HepG2 (cell line): ENCODE results near the gene LSM10. TPM values are rescaled to one million over a fixed set of nuclear protein-coding genes. Genes with fewer than 3 reads are reported as not detected.

Experiments used
- FOXM1 ChIP-seq: sonication (generic); formaldehyde crosslinking; IDR thresholded peaks from 2 replicates; pipeline ENCODE4 v1.5.0; 2020; ENCODE audit warnings: missing genetic modification reagents
- MIXL1 ChIP-seq: IDR thresholded peaks from 2 replicates; pipeline ENCODE4 v1.6.1; 2016
- NCOA5 ChIP-seq: sonication (generic); formaldehyde crosslinking; IDR thresholded peaks from 2 replicates; pipeline ENCODE4 v1.4.0; 2020; ENCODE audit warnings: missing genetic modification reagents
- PHB2 ChIP-seq: fragments of 450-650 bp; IDR thresholded peaks from 2 replicates; pipeline ENCODE4 v1.6.1; 2018; ENCODE audit not compliant: partially characterized antibody
- PLRG1 ChIP-seq: fragments of 450-650 bp; conservative IDR thresholded peaks from 2 replicates; pipeline ENCODE4 v1.6.1; 2016
- RXRB ChIP-seq: IDR thresholded peaks from 2 replicates; pipeline ENCODE4 v1.6.1; 2016; ENCODE audit warnings: borderline replicate concordance, missing genetic modification reagents, missing compliant biosample characterization
- SNAPC4 ChIP-seq: sonication (generic); formaldehyde crosslinking; IDR thresholded peaks from 2 replicates; pipeline ENCODE4 v1.4.0; 2020; ENCODE audit warnings: mild to moderate bottlenecking, missing genetic modification reagents
- TP53 ChIP-seq: sonication (generic); formaldehyde crosslinking; conservative IDR thresholded peaks from 2 replicates; pipeline ENCODE4 v1.4.0; 2020; ENCODE audit warnings: missing genetic modification reagents
- ZBTB14 ChIP-seq: sonication (generic); formaldehyde crosslinking; IDR thresholded peaks from 2 replicates; pipeline ENCODE4 v1.4.0; 2020; ENCODE audit warnings: missing genetic modification reagents
- ZBTB21 ChIP-seq: sonication (generic); formaldehyde crosslinking; IDR thresholded peaks from 2 replicates; pipeline ENCODE4 v1.4.0; 2020; ENCODE audit warnings: missing genetic modification reagents
- ZHX1 ChIP-seq: sonication (generic); formaldehyde crosslinking; IDR thresholded peaks from 2 replicates; pipeline ENCODE4 v1.8.1; 2022; ENCODE audit warnings: low read depth, mild to moderate bottlenecking, missing genetic modification reagents
- ZNF232 ChIP-seq: sonication (generic); formaldehyde crosslinking; IDR thresholded peaks from 2 replicates; pipeline ENCODE4 v1.4.0; 2020; ENCODE audit warnings: missing genetic modification reagents, borderline replicate concordance
- ZNF451 ChIP-seq: sonication (generic); formaldehyde crosslinking; IDR thresholded peaks from 2 replicates; pipeline ENCODE4 v1.5.0; 2020; ENCODE audit warnings: mild to moderate bottlenecking, missing genetic modification reagents
- ZNF737 ChIP-seq: sonication (generic); formaldehyde crosslinking; IDR thresholded peaks from 2 replicates; pipeline ENCODE4 v1.5.0; 2020; ENCODE audit warnings: missing genetic modification reagents, mild to moderate bottlenecking, borderline replicate concordance
- ZNF839 ChIP-seq: sonication (generic); formaldehyde crosslinking; IDR thresholded peaks from 2 replicates; pipeline ENCODE4 v1.4.0; 2020; ENCODE audit warnings: missing genetic modification reagents, mild to moderate bottlenecking, borderline replicate concordance
- ZSCAN30 ChIP-seq: sonication (generic); formaldehyde crosslinking; IDR thresholded peaks from 2 replicates; pipeline ENCODE4 v1.5.0; 2020; ENCODE audit warnings: mild to moderate bottlenecking, missing genetic modification reagents
- polyA plus RNA-seq, 8 experiments: library from polyadenylated mRNA; depleted of rRNA in 3 of 8; stranded (reverse) in 7 of 8; unstranded in 1 of 8; fragments of >200 nt; fragmentation: Illumina TruSeq in 4 of 8; extraction: Trizol in 4 of 8; gene quantifications; 2 replicates each; pipeline versions ENCODE4 v1.2.1 to v1.2.3, GENCODE V29; 2011 to 2016; ENCODE audit warnings: low read depth in 4 of 8, missing spikeins in 1 of 8, mixed read lengths in 1 of 8; ENCODE audit not compliant: insufficient read depth in 1 of 8
- total RNA-seq, 5 experiments: library from RNA; depleted of rRNA; stranded (reverse); fragments of >200 nt; fragmentation: Illumina TruSeq; extraction: Trizol; gene quantifications; 2 replicates each; pipeline ENCODE4 v1.2.3, GENCODE V29; 2016; ENCODE audit warnings: low read depth in 1 of 5

Gene LSM10
- total and polyA plus RNA-seq, 2 of the 13 experiments (the other 11 are each of a cell fraction or from before 2014, with no cell fraction given), result 14.0 to 52.0 TPM

- TF ChIP-seq SNAPC4 (CRISPR knock-in tag), result peak; percentile 60; the same call in 1 of the 2 replicates
- TF ChIP-seq ZNF737, result no peak; the same call in 1 of the 2 replicates
- no peak for TF ChIP-seq ZNF839 (CRISPR knock-in tag)
- TF ChIP-seq ZBTB21 (CRISPR knock-in tag), result no peak; the same call in 1 of the 2 replicates
- TF ChIP-seq MIXL1, result no peak; the same call in 1 of the 2 replicates
- TF ChIP-seq PLRG1, result no peak
- no peak for TF ChIP-seq ZBTB14 (CRISPR knock-in tag)
- no peak for TF ChIP-seq NCOA5 (CRISPR knock-in tag)
- no peak for TF ChIP-seq PHB2
- peak; percentile 79 for TF ChIP-seq RXRB
- no peak for TF ChIP-seq TP53 (CRISPR knock-in tag)
- no peak for TF ChIP-seq ZSCAN30 (CRISPR knock-in tag)
- TF ChIP-seq ZNF451 (CRISPR knock-in tag), result peak; percentile 75
- no peak for TF ChIP-seq ZNF232 (CRISPR knock-in tag)
- no peak; the same call in 1 of the 2 replicates for TF ChIP-seq FOXM1
- 0 out of 2 replicates have a peak, but pooled peaks have one; percentile 16 for TF ChIP-seq ZHX1
Observed at GRCh38 chr1:36400825-36401601, 3.3 kb upstream of the LSM10 start (continued).
